ENCODE results near the gene FCHSD2.
"Not testable (repeated sequence)": the region's sequence is repeated elsewhere in the genome, so short reads cannot be mapped to it uniquely, and the experiment has no call there.

FCHSD2 gene

GRCh38 chr11:73123892-73124291 lies 18.2 kb downstream of the FCHSD2 start:
- DNase-seq (ENCODE audit: low read depth), result not testable (repeated sequence)

GRCh38 chr11:73121692-73122091 lies 20.4 kb downstream of the FCHSD2 start:
- DNase-seq (ENCODE audit: low read depth), result no peak

- no peak for DNase-seq (ENCODE audit: low read depth)
Observed at GRCh38 chr11:73117071-73117470, 25.0 kb downstream of the FCHSD2 start.

DNA sequence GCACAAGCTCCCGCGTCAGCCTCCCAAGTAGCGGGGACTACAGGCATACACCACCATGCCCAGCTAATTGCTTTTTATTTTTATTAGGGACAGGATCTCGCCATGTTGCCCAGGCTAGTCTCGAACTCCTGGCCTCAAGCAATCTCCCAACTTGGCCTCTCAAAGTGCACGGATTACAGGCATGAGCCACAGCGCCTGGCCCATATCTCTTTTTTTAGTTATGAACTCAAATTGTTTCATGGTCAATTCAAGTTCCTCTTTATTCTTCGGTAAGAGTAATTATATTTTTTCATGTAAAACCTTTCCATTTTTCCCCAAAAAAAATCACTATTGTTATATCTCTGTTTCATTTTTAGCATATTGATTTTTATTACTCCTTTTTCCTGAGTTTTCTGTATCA lies 25.5 kb downstream of the FCHSD2 start:
- no peak for DNase-seq (ENCODE audit: low read depth)

GRCh38 chr11:73114835-73115220 lies 27.3 kb downstream of the FCHSD2 start:
- no peak for DNase-seq (ENCODE audit: low read depth)

DNA sequence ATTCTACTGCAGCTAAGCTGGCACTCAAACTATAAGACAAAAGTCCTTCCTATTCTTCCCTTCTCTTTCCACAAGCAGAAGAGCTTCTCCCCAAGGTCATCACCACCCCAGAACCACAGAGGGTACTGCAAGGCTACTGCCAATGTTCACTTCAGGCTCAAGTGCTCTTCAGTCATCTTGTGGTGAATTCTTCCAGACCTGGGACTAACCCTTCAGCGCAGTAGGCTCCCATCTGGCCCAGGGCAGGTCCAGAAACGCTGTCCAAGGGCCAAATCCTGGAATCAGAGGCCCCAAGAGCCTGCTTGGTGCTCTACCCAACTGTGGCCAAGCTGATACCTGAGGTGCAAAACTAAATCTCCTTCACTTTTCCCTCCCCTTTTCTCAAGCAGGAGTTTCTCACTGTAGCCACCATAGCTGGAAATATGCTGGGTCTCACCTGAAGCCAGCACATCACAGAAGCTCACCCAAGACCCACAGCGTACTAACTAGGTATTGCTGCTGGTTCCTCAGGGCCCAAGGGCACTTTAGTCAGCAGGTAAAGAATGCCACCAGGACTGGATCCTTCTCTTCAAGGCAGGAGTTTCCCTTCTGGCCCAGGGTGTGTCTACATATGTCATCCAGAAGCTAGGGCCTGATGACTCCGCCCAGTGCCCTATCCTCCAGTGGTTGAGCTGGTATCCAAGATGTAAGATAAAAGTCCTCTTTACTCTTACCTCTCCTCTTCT lies 27.8 kb downstream of the FCHSD2 start:
- no peak for DNase-seq (ENCODE audit: low read depth)

DNA sequence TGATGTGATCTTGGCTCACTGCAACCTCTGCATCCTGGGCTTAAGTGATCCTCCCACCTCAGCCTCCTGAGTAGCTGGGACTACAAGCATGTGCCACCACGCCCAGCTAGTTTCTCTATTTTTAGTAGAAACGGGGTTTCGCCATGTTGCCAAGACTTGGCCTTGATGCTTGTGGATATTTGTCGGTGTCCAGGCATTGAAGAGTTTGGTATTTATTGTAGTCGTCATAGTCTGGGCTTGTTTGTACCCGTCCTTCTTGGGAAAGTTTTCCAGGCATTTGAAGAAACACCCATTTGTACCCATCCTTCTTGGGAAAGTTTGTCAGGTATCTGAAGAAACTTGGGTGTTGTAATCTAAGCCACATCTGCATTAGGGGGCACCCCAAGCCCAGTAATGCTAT lies 28.7 kb downstream of the FCHSD2 start:
- DNase-seq (ENCODE audit: low read depth), result no peak

GRCh38 chr11:73107597-73107996 lies 34.5 kb downstream of the FCHSD2 start:
- no peak for DNase-seq (ENCODE audit: low read depth)

DNA sequence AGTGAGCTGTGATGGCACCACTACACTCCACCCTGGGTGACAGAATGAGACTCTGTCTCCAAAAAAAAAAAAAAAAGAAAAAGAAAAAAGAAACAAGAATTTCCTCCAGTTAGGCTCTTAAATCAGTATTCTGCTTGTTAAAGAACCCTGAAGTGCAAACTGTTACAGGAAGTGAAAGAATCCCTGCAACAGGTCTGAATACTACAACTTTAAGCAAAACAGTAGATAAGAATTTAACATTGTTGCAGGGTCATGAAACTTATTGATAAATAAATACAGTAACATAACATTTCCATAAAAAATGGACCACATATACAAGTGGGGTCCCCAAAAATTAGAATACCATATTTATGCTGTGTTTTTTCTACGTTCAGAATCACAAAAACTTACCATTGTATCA lies 35.8 kb downstream of the FCHSD2 start:
- no peak for DNase-seq (ENCODE audit: low read depth)

GRCh38 chr11:73100578-73100977 lies 41.5 kb downstream of the FCHSD2 start:
- DNase-seq (ENCODE audit: low read depth), result no peak

DNA sequence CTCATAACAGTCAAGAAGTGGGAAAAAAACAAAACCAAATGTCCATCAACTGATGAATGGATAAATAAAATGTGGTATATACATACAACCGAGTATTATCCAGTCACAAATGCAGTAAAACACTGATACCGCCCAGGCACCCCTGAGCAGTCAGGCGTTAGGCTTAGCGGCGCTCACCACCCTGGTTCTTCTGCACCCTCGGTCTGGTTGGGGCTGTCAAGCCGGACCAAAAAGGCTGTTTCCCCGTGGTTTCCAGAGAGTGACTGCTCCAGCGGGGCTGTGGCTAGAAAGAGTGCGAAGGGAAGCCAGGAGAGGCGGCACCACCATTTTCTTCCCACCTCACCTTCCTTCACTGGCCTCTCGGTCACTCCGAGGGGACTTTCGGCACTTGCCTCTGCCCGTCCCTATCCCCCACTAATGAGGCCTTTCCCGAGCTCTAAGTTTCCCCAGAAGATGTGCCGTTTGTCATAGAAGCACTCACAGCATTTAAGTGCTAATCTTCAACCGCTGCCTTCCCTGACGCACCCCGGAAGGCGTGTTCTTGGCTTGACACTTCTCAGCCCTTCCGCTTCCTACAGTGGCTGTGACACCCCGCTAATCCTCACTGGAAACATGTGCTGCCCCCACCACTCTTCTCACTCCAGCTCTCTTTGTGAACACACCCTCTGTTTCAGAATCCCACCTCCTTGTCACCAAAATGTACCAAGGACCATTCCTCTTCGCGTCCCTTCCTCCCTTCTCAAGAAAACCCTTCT lies 42.4 kb downstream of the FCHSD2 start:
- DNase-seq (ENCODE audit: low read depth), result no peak

DNA sequence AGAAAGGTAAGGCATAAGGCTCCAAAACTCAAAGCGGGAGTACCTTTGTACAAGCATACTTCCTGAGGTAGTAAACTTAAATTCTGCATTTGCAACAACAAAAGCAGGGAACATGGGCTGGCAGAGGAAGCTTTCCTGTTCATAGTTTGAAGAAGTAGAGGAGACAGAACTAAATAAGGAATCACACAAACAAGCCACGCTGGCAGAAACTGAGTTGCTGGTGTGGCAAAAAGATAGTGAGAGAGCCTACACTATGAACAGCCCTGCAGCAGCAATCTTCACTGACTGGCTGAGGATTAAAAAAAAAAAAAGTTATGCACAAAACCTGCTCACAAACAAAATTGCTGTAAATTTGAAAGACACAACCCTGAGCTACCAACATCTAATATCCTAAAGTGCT lies 46.5 kb downstream of the FCHSD2 start:
- no peak for DNase-seq (ENCODE audit: low read depth)

GRCh38 chr11:73091521-73092305 lies 50.4 kb downstream of the FCHSD2 start:
- no peak for DNase-seq (ENCODE audit: low read depth)

DNA sequence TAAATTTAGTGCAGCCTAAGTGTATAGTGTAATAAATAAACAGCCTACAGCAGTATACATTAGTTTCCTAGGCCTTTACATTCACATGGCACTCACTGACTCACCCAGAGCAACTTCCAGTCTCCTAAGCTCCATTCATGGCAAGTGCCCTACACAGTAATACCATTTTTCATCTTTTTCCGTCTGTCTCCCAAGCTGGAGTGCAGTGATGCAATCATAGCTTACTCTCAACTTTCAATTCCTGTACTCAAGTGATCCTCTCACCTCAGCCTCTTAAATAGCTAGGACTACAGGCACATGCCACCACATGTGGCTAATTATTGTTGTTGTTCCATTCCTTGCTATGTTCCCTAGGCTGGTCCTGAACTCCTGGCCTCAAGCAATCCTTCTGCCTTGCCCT lies 54.4 kb downstream of the FCHSD2 start:
- DNase-seq (ENCODE audit: low read depth), result no peak

- DNase-seq (ENCODE audit: low read depth), result no peak
Observed at GRCh38 chr11:73085189-73085875, 56.8 kb downstream of the FCHSD2 start.

- no peak for DNase-seq (ENCODE audit: low read depth)
Observed at GRCh38 chr11:73078631-73079030, 63.5 kb downstream of the FCHSD2 start.

- no peak for DNase-seq (ENCODE audit: low read depth)
Observed at GRCh38 chr11:73077454-73077853, 64.7 kb downstream of the FCHSD2 start.

- DNase-seq (ENCODE audit: low read depth), result no peak
Observed at GRCh38 chr11:73074319-73074718, 67.8 kb downstream of the FCHSD2 start.

- DNase-seq (ENCODE audit: low read depth), result no peak
Observed at GRCh38 chr11:73072935-73073481, 69.1 kb downstream of the FCHSD2 start.

GRCh38 chr11:73070653-73071052 lies 71.5 kb downstream of the FCHSD2 start:
- DNase-seq (ENCODE audit: low read depth), result no peak

DNA sequence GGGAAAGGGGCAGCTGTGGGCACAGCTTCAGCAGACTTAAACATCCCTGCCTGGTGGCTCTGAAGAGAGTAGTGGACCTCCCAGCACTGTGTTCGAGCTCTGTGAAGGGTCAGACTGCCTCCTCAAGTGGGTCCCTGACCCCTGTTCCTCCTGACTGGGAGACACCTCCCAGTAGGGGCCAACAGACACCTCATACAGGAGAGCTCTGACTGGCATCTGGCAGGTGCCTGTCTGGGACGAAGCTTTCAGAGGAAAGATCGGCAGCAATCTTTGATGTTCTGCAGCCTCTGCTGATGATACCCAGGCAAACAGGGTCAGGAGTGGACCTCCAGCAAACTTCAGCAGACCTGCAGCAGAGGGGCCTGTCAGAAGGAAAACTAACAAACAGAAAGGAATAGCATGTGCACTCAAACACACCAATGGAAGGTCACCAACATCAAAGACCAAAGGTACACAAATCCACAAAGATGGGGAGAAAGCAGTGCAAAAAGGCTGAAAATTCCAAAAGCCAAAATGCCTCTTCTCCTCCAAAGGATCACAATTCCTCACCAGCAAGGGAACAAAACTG lies 80.2 kb downstream of the FCHSD2 start:
- DNase-seq (ENCODE audit: low read depth), result not testable (repeated sequence)

DNA sequence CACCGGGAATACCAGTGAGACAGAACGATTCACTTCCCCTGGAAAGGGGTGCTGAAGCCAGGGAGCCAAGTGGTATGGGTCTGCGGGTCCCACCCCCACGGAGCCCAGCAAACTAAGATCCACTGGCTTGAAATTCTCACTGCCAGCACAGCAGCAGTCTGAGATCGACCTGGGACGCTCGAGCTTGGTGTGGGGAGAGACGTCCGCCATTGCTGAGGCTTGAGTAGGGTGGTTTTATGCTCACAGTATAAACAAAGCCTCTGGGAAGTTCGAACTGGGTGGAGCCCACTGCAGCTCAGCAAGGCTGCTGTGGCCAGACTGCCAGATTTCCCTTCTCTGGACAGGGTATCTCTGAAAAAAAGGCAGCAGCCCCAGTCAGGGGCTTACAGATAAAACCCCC lies 80.7 kb downstream of the FCHSD2 start:
- not testable (repeated sequence) for DNase-seq (ENCODE audit: low read depth)

Measured in GM04504 (cell line).